Measurements from ENCODE around the gene IGSF8.
"Not testable (repeated sequence)": the region's sequence is repeated elsewhere in the genome, so short reads cannot be mapped to it uniquely, and the experiment has no call there.

The IGSF8 gene

DNA sequence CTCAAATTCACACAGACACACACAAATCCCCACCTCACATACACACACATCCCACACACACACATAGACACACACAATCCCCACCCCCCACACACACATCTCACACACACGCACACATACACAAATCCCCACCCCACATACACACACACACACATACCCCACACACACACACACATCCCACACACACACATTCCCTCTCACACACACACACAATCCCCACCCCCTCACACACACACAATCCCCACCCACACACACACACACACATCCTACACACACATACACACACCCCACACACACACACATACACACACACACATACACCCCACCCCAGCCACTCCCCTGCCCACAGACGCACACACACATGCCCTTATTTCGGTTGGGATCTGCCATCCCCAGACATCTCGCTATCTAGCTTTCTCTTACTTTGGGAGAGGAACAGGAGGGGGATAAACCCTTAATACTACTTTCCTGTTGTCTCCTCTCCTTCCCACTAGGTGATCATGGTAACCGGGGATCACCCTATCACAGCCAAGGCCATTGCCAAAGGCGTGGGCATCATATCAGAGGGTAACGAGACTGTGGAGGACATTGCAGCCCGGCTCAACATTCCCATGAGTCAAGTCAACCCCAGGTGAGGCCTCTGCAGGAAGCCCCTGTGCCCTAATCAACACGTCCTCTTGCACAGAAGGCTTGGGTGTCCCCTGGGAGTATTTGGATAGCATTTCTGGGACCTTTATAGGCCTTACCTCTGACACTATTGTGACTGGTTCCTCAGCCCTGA is 35.8 kb upstream of the IGSF8 start:
- no peaks in the 10 kb centered on the region for H3K4me1 ChIP-seq (ENCODE audit: control insufficient read depth, low read depth, low read length)
- H3K9ac ChIP-seq (ENCODE audit: low read length), result no peak overlapping the region
- H3K36me3 ChIP-seq (ENCODE audit: control insufficient read depth, low read depth, low read length), result peaks cover 77% of the 10 kb centered on the region
- H3K27ac ChIP-seq (ENCODE audit: low read length), result no peak overlapping the region
- H3K27me3 ChIP-seq (ENCODE audit: control insufficient read depth, insufficient read depth, low read length), result no peaks in the 10 kb centered on the region
- H3K4me3 ChIP-seq (ENCODE audit: low read length), result no peak overlapping the region
- H3K9me3 ChIP-seq (ENCODE audit: control insufficient read depth, low read depth, low read length), result no peaks in the 10 kb centered on the region

DNA sequence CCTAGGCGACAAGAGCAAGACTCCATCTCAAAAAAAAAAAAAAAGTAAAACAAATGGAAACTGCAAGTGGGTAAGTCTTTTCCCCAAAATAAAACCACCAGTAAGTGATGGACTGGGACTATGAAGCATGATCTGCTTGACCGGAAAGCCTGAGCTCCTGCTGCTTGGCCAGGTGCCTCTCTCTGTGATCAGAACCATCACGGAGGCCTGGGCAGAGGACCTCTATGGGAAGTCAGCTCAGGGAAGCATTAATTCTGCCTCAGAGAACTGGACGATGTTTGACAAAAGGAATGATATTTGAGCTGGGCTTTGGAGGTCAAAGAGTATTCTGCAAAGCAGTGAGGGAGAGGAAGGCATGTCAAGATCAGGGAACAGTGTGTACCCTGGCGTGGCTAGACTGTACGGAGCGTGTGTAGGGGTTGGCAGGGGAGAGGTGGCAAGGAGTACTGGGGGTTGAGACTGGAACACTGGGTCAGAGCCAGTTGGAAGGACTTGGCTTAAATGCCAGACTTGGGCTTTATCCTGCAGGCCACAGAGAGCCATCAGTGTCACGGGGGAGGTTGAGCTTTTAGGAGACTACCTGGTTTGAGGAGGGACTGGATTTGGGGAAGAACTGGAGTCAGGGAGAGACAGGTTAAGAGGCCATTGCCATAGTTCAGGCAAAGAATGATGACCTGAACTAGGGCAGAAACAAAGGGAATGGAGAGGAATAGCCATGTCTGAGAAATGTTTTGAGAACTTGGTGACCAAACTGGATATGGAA is 33.6 kb upstream of the IGSF8 start:
- peaks cover 77% of the 10 kb centered on the region for H3K36me3 ChIP-seq (ENCODE audit: control insufficient read depth, low read depth, low read length)
- no peak overlapping the region for H3K4me3 ChIP-seq (ENCODE audit: low read length)
- H3K4me1 ChIP-seq (ENCODE audit: control insufficient read depth, low read depth, low read length), result no peaks in the 10 kb centered on the region
- no peak overlapping the region for H3K27ac ChIP-seq (ENCODE audit: low read length)
- H3K27me3 ChIP-seq (ENCODE audit: control insufficient read depth, insufficient read depth, low read length), result no peaks in the 10 kb centered on the region
- no peaks in the 10 kb centered on the region for H3K9me3 ChIP-seq (ENCODE audit: control insufficient read depth, low read depth, low read length)
- H3K9ac ChIP-seq (ENCODE audit: low read length), result no peak overlapping the region

DNA sequence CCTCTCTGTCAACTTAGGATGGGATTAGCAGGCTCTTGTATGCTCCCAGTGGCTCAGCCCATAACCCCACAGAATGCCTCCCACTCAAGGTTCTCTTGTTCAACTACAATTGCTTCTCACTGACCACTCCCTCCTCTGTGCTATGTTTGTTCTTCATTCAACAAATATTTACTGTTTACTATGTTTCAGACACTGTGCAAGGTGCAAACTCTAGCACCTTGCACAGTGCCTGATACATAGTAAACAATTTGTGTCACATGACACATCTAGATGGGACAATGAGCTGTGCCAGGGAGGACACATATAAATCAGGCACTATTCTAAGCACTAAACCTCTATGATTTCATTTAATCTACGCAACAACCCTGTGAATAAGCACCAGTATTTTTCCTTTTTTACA is 32.5 kb upstream of the IGSF8 start:
- Histone ChIP-seq H3K4me3 (ENCODE audit: low read length) (no peak overlapping the region), H3K27ac (ENCODE audit: low read length) (no peak overlapping the region), H3K4me1 (ENCODE audit: control insufficient read depth, low read depth, low read length) (no peaks in the 10 kb centered on the region), H3K9ac (ENCODE audit: low read length) (no peak overlapping the region), H3K9me3 (ENCODE audit: control insufficient read depth, low read depth, low read length) (no peaks in the 10 kb centered on the region), H3K36me3 (ENCODE audit: control insufficient read depth, low read depth, low read length) (peaks cover 76% of the 10 kb centered on the region), H3K27me3 (ENCODE audit: control insufficient read depth, insufficient read depth, low read length) (no peaks in the 10 kb centered on the region)

DNA sequence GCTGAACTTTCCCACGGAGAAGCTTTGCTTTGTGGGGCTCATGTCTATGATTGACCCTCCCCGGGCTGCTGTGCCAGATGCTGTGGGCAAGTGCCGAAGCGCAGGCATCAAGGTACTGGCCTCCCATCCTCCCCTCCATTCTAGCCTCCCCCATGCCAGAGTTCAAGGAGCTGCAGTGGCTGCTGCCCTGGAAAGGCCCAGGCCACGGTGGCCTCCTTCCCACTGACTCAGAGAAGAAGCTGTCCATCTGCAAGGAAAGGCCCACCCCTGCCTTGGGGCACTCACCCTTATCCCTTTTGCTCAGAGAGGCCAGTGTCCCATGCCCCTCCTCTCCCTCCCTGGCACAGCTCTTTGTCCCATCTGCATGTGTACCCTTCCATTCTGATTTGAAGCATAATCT is 32.1 kb upstream of the IGSF8 start:
- no peaks in the 10 kb centered on the region for H3K27me3 ChIP-seq (ENCODE audit: control insufficient read depth, insufficient read depth, low read length)
- no peaks in the 10 kb centered on the region for H3K9me3 ChIP-seq (ENCODE audit: control insufficient read depth, low read depth, low read length)
- no peak overlapping the region for H3K27ac ChIP-seq (ENCODE audit: low read length)
- no peaks in the 10 kb centered on the region for H3K4me1 ChIP-seq (ENCODE audit: control insufficient read depth, low read depth, low read length)
- peaks cover 76% of the 10 kb centered on the region for H3K36me3 ChIP-seq (ENCODE audit: control insufficient read depth, low read depth, low read length)
- H3K4me3 ChIP-seq (ENCODE audit: low read length), result no peak overlapping the region
- H3K9ac ChIP-seq (ENCODE audit: low read length), result no peak overlapping the region

DNA sequence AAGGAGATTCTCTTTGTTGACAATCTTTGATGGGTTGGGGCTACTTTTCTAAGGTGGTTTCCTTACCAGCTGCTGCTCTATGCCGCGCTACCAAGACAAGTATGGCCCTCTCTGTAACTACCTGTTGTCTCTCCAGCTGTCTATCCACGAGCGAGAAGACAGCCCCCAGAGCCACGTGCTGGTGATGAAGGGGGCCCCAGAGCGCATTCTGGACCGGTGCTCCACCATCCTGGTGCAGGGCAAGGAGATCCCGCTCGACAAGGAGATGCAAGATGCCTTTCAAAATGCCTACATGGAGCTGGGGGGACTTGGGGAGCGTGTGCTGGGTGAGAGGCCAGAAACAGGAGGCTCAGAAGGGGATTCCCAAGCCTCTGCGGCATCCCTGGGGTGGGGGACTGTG is 31.5 kb upstream of the IGSF8 start:
- Histone ChIP-seq H3K4me3 (ENCODE audit: low read length) (no peak overlapping the region), H3K9ac (ENCODE audit: low read length) (no peak overlapping the region), H3K36me3 (ENCODE audit: control insufficient read depth, low read depth, low read length) (peaks cover 76% of the 10 kb centered on the region), H3K27ac (ENCODE audit: low read length) (no peak overlapping the region), H3K9me3 (ENCODE audit: control insufficient read depth, low read depth, low read length) (no peaks in the 10 kb centered on the region), H3K27me3 (ENCODE audit: control insufficient read depth, insufficient read depth, low read length) (no peaks in the 10 kb centered on the region), H3K4me1 (ENCODE audit: control insufficient read depth, low read depth, low read length) (no peaks in the 10 kb centered on the region)

DNA sequence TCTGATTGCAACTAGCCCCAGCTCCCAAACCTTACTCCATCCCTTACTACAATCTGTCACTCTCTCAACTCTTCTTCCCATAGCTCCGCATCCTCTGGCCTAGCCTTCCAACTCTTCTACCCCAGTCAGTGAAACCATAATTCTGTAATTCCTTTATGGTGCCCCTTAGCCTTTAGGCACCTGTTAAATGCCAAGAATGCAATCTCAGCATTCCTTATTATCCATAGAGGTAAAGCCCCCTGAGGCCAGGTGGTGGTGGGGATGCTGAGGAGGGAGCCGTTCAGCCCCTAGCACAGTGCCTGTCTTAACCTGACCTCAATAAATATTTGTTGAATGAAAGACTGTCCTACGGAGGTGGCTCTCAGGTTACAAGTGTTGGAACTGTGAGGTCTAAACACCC is 31.1 kb upstream of the IGSF8 start:
- H3K36me3 ChIP-seq (ENCODE audit: control insufficient read depth, low read depth, low read length), result peaks cover 76% of the 10 kb centered on the region
- no peaks in the 10 kb centered on the region for H3K27me3 ChIP-seq (ENCODE audit: control insufficient read depth, insufficient read depth, low read length)
- H3K27ac ChIP-seq (ENCODE audit: low read length), result no peak overlapping the region
- H3K9ac ChIP-seq (ENCODE audit: low read length), result no peak overlapping the region
- no peaks in the 10 kb centered on the region for H3K9me3 ChIP-seq (ENCODE audit: control insufficient read depth, low read depth, low read length)
- H3K4me1 ChIP-seq (ENCODE audit: control insufficient read depth, low read depth, low read length), result no peaks in the 10 kb centered on the region
- H3K4me3 ChIP-seq (ENCODE audit: low read length), result no peak overlapping the region

DNA sequence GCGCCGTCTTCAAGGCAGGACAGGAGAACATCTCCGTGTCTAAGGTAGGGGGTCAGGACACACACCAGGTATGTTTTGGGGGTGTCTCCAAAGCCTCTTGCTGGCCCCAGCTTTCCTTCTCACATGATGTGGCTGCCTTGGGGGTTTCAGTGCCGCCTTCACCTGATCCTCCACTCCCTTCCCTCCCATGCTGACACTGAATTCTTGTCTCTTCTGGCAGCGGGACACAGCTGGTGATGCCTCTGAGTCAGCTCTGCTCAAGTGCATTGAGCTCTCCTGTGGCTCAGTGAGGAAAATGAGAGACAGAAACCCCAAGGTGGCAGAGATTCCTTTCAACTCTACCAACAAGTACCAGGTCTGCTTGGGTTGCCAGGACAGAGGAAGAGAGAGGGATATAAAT is 30.6 kb upstream of the IGSF8 start:
- Histone ChIP-seq H3K4me1 (ENCODE audit: control insufficient read depth, low read depth, low read length) (no peaks in the 10 kb centered on the region), H3K9ac (ENCODE audit: low read length) (no peak overlapping the region), H3K36me3 (ENCODE audit: control insufficient read depth, low read depth, low read length) (peaks cover 72% of the 10 kb centered on the region), H3K27ac (ENCODE audit: low read length) (no peak overlapping the region), H3K27me3 (ENCODE audit: control insufficient read depth, insufficient read depth, low read length) (no peaks in the 10 kb centered on the region), H3K9me3 (ENCODE audit: control insufficient read depth, low read depth, low read length) (no peaks in the 10 kb centered on the region), H3K4me3 (ENCODE audit: low read length) (no peak overlapping the region)

DNA sequence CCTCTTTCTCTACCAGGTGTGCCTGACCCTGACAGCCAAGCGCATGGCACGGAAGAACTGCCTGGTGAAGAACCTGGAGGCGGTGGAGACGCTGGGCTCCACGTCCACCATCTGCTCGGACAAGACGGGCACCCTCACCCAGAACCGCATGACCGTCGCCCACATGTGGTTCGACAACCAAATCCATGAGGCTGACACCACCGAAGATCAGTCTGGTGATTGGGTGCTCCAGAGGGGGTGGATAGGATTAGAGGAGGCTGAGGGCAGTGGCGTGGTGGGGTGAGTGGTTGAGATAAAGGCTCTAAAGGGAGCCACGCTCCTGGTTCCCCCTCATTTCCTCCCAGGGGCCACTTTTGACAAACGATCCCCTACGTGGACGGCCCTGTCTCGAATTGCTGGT is 30.2 kb upstream of the IGSF8 start:
- no peak overlapping the region for H3K9ac ChIP-seq (ENCODE audit: low read length)
- no peak overlapping the region for H3K27ac ChIP-seq (ENCODE audit: low read length)
- H3K4me1 ChIP-seq (ENCODE audit: control insufficient read depth, low read depth, low read length), result no peaks in the 10 kb centered on the region
- no peaks in the 10 kb centered on the region for H3K9me3 ChIP-seq (ENCODE audit: control insufficient read depth, low read depth, low read length)
- H3K27me3 ChIP-seq (ENCODE audit: control insufficient read depth, insufficient read depth, low read length), result no peaks in the 10 kb centered on the region
- peaks cover 73% of the 10 kb centered on the region for H3K36me3 ChIP-seq (ENCODE audit: control insufficient read depth, low read depth, low read length)
- H3K4me3 ChIP-seq (ENCODE audit: low read length), result no peak overlapping the region

DNA sequence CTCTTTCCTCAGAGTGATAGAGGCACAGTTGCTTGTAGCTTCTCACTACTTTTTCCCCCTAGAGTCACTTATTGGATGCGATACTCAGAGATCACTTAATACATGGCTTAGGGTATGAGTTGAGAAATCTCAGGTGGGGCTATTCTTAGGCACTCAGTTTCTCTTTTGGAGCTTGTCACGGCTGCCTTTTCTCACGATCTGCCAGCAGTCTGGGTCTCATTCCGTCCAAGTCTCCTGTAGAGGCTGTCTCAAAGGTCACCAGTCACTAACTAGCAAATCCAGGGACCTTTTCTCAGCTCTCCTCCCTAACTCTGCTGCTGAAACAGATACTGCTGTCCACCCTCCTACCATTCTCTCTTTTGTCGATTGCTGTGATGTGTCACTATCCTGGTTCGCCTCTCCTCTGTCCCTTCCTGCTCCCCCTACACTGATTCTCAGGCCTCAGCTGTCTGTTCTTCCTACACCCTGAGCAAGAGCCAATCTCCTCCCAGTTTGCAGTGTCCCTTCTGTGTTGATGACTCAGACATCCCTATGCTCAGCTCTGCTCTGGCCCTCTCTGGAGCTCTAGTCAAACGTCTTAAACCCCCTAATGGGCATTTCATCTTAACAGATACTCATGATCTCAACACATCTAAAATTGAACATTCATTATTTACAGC is 29.6 kb upstream of the IGSF8 start:
- Histone ChIP-seq H3K4me3 (ENCODE audit: low read length) (no peak overlapping the region), H3K9me3 (ENCODE audit: control insufficient read depth, low read depth, low read length) (no peaks in the 10 kb centered on the region), H3K27me3 (ENCODE audit: control insufficient read depth, insufficient read depth, low read length) (no peaks in the 10 kb centered on the region), H3K4me1 (ENCODE audit: control insufficient read depth, low read depth, low read length) (no peaks in the 10 kb centered on the region), H3K9ac (ENCODE audit: low read length) (no peak overlapping the region), H3K36me3 (ENCODE audit: control insufficient read depth, low read depth, low read length) (peaks cover 79% of the 10 kb centered on the region), H3K27ac (ENCODE audit: low read length) (no peak overlapping the region)

DNA sequence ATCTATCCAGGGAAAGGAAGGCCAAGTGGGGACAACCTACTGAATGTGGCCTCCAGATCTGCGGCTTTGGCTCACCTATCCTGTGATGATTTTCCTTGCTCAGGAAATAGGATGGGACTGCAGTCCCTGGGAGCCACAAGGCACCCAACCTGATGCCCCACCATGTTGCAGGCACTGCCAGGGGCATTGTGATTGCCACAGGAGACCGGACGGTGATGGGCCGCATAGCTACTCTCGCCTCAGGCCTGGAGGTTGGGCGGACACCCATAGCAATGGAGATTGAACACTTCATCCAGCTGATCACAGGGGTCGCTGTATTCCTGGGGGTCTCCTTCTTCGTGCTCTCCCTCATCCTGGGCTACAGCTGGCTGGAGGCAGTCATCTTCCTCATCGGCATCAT is 29.0 kb upstream of the IGSF8 start:
- no peak overlapping the region for H3K9ac ChIP-seq (ENCODE audit: low read length)
- H3K4me3 ChIP-seq (ENCODE audit: low read length), result no peak overlapping the region
- H3K4me1 ChIP-seq (ENCODE audit: control insufficient read depth, low read depth, low read length), result no peaks in the 10 kb centered on the region
- H3K36me3 ChIP-seq (ENCODE audit: control insufficient read depth, low read depth, low read length), result peaks cover 77% of the 10 kb centered on the region
- H3K9me3 ChIP-seq (ENCODE audit: control insufficient read depth, low read depth, low read length), result no peaks in the 10 kb centered on the region
- H3K27ac ChIP-seq (ENCODE audit: low read length), result no peak overlapping the region
- no peaks in the 10 kb centered on the region for H3K27me3 ChIP-seq (ENCODE audit: control insufficient read depth, insufficient read depth, low read length)

DNA sequence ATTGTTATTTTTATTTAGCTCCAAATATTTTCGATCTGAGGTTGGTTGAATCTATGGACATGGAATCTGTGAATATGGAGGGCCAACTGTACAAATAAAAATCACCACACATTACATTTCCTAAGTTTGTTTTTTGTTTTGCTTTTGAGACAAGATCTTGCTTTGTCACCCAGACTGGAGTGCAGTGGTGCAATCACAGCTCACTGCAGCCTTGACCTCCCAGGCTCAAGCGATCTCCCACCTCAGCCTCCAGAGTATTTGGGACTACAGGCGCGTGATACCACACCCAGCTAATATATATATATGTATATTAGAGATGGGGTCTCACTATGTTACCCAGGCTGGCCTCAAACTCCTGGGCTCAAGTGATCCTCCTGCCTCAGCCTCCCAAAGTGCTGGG is 27.9 kb upstream of the IGSF8 start:
- not testable (repeated sequence) for H3K4me3 ChIP-seq (ENCODE audit: low read length); H3K27me3 ChIP-seq (ENCODE audit: control insufficient read depth, insufficient read depth, low read length); H3K9ac ChIP-seq (ENCODE audit: low read length); H3K4me1 ChIP-seq (ENCODE audit: control insufficient read depth, low read depth, low read length); H3K27ac ChIP-seq (ENCODE audit: low read length); H3K9me3 ChIP-seq (ENCODE audit: control insufficient read depth, low read depth, low read length)
- peaks cover 76% of the 10 kb centered on the region for H3K36me3 ChIP-seq (ENCODE audit: control insufficient read depth, low read depth, low read length)
